ENCODE results near the gene DYNLT4. TPM values are rescaled to one million over a fixed set of nuclear protein-coding genes. Genes with fewer than 3 reads are reported as not detected.
A peak's percentile ranks its signal among the peaks of the same experiment; 100 is the strongest.

DYNLT4 gene
- total and polyA plus RNA-seq, 2 of the 13 experiments (the other 11 are each of a cell fraction or from before 2014, with no cell fraction given) = 0.77 TPM; not detected in 1

GRCh38 chr1:44759077-44759476 lies 48.1 kb downstream of the DYNLT4 start:
- ATAC-seq (no peak), DNase-seq (ENCODE audit: low spot score) (no peak), FAIRE-seq (no peak)
- H3K4me1 ChIP-seq (ENCODE audit: insufficient read depth, low read length) = no peaks in the 10 kb centered on the region
- H3K27ac ChIP-seq (ENCODE audit: extremely low read length, insufficient read depth, low read length) = no peak overlapping the region
- intact Hi-C loops (cut with micrococcal nuclease; ENCODE audit: unreplicated experiment) = no loop called here
- no peak overlapping the region for H2AFZ ChIP-seq (ENCODE audit: low read length)
- H3K27me3 ChIP-seq (ENCODE audit: control insufficient read depth in 1 of 2, insufficient read depth in 2 of 2, low read length in 2 of 2) = no peaks in the 10 kb centered on the region
- no peaks in the 10 kb centered on the region for H4K20me1 ChIP-seq (ENCODE audit: insufficient read depth, low read length)
- 91% methylated on average over 11 of the region's 11 CpGs for WGBS (ENCODE audit: low lambda C conversion rate)
- H3K36me3 ChIP-seq (replicated peaks in 1 of 2; ENCODE audit: control insufficient read depth in 1 of 2, insufficient read depth in 2 of 2, low read length in 2 of 2) = peaks cover 49 to 87% of the 10 kb centered on the region in 2 experiments
- no peaks in the 10 kb centered on the region for H3K79me2 ChIP-seq (ENCODE audit: insufficient read depth, low read length)
- H3K4me2 ChIP-seq (ENCODE audit: low read depth, low read length) = no peak overlapping the region
- no peak overlapping the region for H3K4me3 ChIP-seq (replicated peaks in 1 of 3; ENCODE audit: insufficient read depth in 1 of 3, low read depth in 2 of 3, low read length in 3 of 3)
- H3K9ac ChIP-seq (ENCODE audit: insufficient read depth, low read depth, low read length) = no peak overlapping the region
- POLR2A ChIA-PET = no interaction called here
- no TSS peak for BruUV-seq (replicated peaks)
- H3K9me3 ChIP-seq (ENCODE audit: low read length) = no peaks in the 10 kb centered on the region
- TF ChIP-seq ATF7 (IDR thresholded peaks at IDR 0.05) (peak; percentile 89), ATF7 (CRISPR knock-in tag; IDR thresholded peaks at IDR 0.05) (no peak), ZNF143 (CRISPR knock-in tag; IDR thresholded peaks at IDR 0.05) (no peak), ZNF280D (CRISPR knock-in tag; IDR thresholded peaks at IDR 0.05) (no peak), CREB1 (IDR thresholded peaks at IDR 0.05) (peak; percentile 55; the same call in 1 of the 2 replicates), CREB1 (CRISPR knock-in tag; IDR thresholded peaks at IDR 0.05) (no peak)
- CTCF ChIA-PET (ENCODE audit: low intra/inter-chr PET ratio, low total read pairs) = no interaction called here
- in situ Hi-C loops (cut with HindIII; ENCODE audit: extremely low pct_ligation_motif_present, low pct_unique_long_range_greater_than_20kb) = no loop called here

- peaks cover 48 to 88% of the 10 kb centered on the region in 2 experiments for H3K36me3 ChIP-seq (replicated peaks in 1 of 2; ENCODE audit: control insufficient read depth in 1 of 2, insufficient read depth in 2 of 2, low read length in 2 of 2)
- TF ChIP-seq ZNF20 (CRISPR knock-in tag; IDR thresholded peaks at IDR 0.05) = no peak
- no peak for TF ChIP-seq ZFP62 (CRISPR knock-in tag; IDR thresholded peaks at IDR 0.05)
- TF ChIP-seq ZZZ3 (CRISPR knock-in tag; IDR thresholded peaks at IDR 0.05; ENCODE audit: borderline replicate concordance) = no peak
- TF ChIP-seq CTCF (CRISPR knock-in tag; IDR thresholded peaks at IDR 0.05) = no peak
- no peak for TF ChIP-seq PCBP1 (IDR thresholded peaks at IDR 0.05; ENCODE audit: borderline replicate concordance, low read depth, low read length)
- TF ChIP-seq ZNF232 (CRISPR knock-in tag; IDR thresholded peaks at IDR 0.05; ENCODE audit: borderline replicate concordance) = no peak
- no peak for TF ChIP-seq ZNF274 (CRISPR knock-in tag; IDR thresholded peaks at IDR 0.05)
- no peak for TF ChIP-seq SOX13 (IDR thresholded peaks at IDR 0.05)
- TF ChIP-seq SOX13 (CRISPR knock-in tag; conservative IDR thresholded peaks at IDR 0.05 in 1 of 2, IDR thresholded peaks at IDR 0.05 in 1 of 2) = no peak
- no peak for TF ChIP-seq SRSF1 (optimal IDR thresholded peaks at IDR 0.05; ENCODE audit: low read depth, low read length)
- TF ChIP-seq ZNF724P (CRISPR knock-in tag; IDR thresholded peaks at IDR 0.05; ENCODE audit: borderline replicate concordance) = no peak
These were observed 49.7 kb downstream of the DYNLT4 start for GRCh38 chr1:44757420-44757819.

More at GRCh38 chr1:44757420-44757819, 49.7 kb downstream of the DYNLT4 start:
- in situ Hi-C loops (cut with HindIII; ENCODE audit: extremely low pct_ligation_motif_present, low pct_unique_long_range_greater_than_20kb) (no loop called here), intact Hi-C loops (cut with micrococcal nuclease; ENCODE audit: unreplicated experiment) (no loop called here)
- POLR2A ChIA-PET = no interaction called here
- Histone ChIP-seq H3K4me2 (ENCODE audit: low read depth, low read length) (no peak overlapping the region), H4K20me1 (ENCODE audit: insufficient read depth, low read length) (no peaks in the 10 kb centered on the region), H3K9me3 (ENCODE audit: low read length) (no peaks in the 10 kb centered on the region), H3K4me1 (ENCODE audit: insufficient read depth, low read length) (no peaks in the 10 kb centered on the region), H3K27me3 (ENCODE audit: control insufficient read depth in 1 of 2, insufficient read depth in 2 of 2, low read length in 2 of 2) (no peaks in the 10 kb centered on the region), H3K79me2 (ENCODE audit: insufficient read depth, low read length) (no peaks in the 10 kb centered on the region), H3K27ac (ENCODE audit: extremely low read length, insufficient read depth, low read length) (no peak overlapping the region), H3K9ac (ENCODE audit: insufficient read depth, low read depth, low read length) (no peak overlapping the region), H3K4me3 (replicated peaks in 1 of 3; ENCODE audit: insufficient read depth in 1 of 3, low read depth in 2 of 3, low read length in 3 of 3) (no peak overlapping the region), H2AFZ (ENCODE audit: low read length) (no peak overlapping the region)
- 100% methylated on average over 2 of the region's 2 CpGs for WGBS (ENCODE audit: low lambda C conversion rate)
- CTCF ChIA-PET (ENCODE audit: low intra/inter-chr PET ratio, low total read pairs) = no interaction called here
- BruUV-seq (replicated peaks) = no TSS peak
- FAIRE-seq (no peak), DNase-seq (ENCODE audit: low spot score) (no peak), ATAC-seq (no peak)
